C4-2B (cell line): ENCODE data around the gene COMP.

ENCODE experiments used
- ZFX ChIP-seq: fragments of 450-650 bp; IDR thresholded peaks from 2 replicates; pipeline ENCODE4 v1.6.1; 2017
- TF ChIP-seq, protein P1 (sequence below): fragments of 450-650 bp; conservative IDR thresholded peaks from 2 replicates; pipeline ENCODE4 v1.5.1; 2017; ENCODE audit warnings: mild to moderate bottlenecking

- TF ChIP-seq, protein P1, sequence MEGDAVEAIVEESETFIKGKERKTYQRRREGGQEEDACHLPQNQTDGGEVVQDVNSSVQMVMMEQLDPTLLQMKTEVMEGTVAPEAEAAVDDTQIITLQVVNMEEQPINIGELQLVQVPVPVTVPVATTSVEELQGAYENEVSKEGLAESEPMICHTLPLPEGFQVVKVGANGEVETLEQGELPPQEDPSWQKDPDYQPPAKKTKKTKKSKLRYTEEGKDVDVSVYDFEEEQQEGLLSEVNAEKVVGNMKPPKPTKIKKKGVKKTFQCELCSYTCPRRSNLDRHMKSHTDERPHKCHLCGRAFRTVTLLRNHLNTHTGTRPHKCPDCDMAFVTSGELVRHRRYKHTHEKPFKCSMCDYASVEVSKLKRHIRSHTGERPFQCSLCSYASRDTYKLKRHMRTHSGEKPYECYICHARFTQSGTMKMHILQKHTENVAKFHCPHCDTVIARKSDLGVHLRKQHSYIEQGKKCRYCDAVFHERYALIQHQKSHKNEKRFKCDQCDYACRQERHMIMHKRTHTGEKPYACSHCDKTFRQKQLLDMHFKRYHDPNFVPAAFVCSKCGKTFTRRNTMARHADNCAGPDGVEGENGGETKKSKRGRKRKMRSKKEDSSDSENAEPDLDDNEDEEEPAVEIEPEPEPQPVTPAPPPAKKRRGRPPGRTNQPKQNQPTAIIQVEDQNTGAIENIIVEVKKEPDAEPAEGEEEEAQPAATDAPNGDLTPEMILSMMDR: no peak; the same call in 1 of the 2 replicates
- TF ChIP-seq ZFX: no peak
Observed at GRCh38 chr19:18772620-18773587, 18.2 kb downstream of the COMP start.
